ENCODE data around the gene GLP1R. TPM values are rescaled to one million over a fixed set of nuclear protein-coding genes. Genes with fewer than 3 reads are reported as not detected.
A peak's percentile ranks its signal among the peaks of the same experiment; 100 is the strongest.

Gene GLP1R
- total RNA-seq, 1 experiment from 2014 or later: 0.85 TPM

- H3K9me3 Mint-ChIP-seq: no peaks in the 10 kb centered on the region; a peak in 1 of 5 replicates
- Histone ChIP-seq H4K5ac (ENCODE audit: insufficient read length, low read depth, low read length) (no peak overlapping the region), H4K20me1 (ENCODE audit: control insufficient read depth, insufficient read depth, insufficient read length) (no peaks in the 10 kb centered on the region), H3K79me2 (ENCODE audit: insufficient read depth, low read length) (no peaks in the 10 kb centered on the region), H3K4me2 (ENCODE audit: insufficient read depth, insufficient read length, low read length) (no peak overlapping the region), H2AFZ (ENCODE audit: low read length) (no peak overlapping the region), H3K9ac (ENCODE audit: extremely low read depth, insufficient read length, low read length) (no peak overlapping the region), H3K4ac (ENCODE audit: low read depth, low read length) (no peak overlapping the region), H3K56ac (ENCODE audit: insufficient read length, low read depth, low read length) (no peak overlapping the region), H3K23me2 (ENCODE audit: insufficient read length, low read depth, low read length, poor library complexity, severe bottlenecking) (no peaks in the 10 kb centered on the region), H3K9me3 (ENCODE audit: control insufficient read depth, low read depth, low read length) (no peaks in the 10 kb centered on the region), H4K8ac (replicated peaks; ENCODE audit: insufficient read length, low read depth, low read length) (no peak overlapping the region), H3K18ac (ENCODE audit: insufficient read length, low read depth, low read length) (no peak overlapping the region), H3K14ac (ENCODE audit: insufficient read depth, low read length) (no peak overlapping the region), H2BK120ac (ENCODE audit: low read depth, low read length, poor library complexity, severe bottlenecking) (no peak overlapping the region), H2BK5ac (ENCODE audit: insufficient read length, low read length) (no peak overlapping the region), H3K23ac (ENCODE audit: insufficient read length, low read depth, low read length) (no peak overlapping the region), H3T11ph (ENCODE audit: low read length) (no peak overlapping the region), H3K4me1 (ENCODE audit: insufficient read depth, low read length) (peaks cover 2% of the 10 kb centered on the region; the same call in 1 of the 2 replicates), H2AK5ac (ENCODE audit: insufficient read length, low read length) (no peak overlapping the region), H2BK15ac (ENCODE audit: low read depth, low read length) (no peak overlapping the region), H3K79me1 (ENCODE audit: insufficient read depth, low read depth, low read length, poor library complexity, severe bottlenecking) (no peaks in the 10 kb centered on the region), H4K91ac (ENCODE audit: insufficient read length, low read depth, low read length) (no peak overlapping the region), H3K27me3 (ENCODE audit: insufficient read depth, low read length) (no peaks in the 10 kb centered on the region), H2BK12ac (ENCODE audit: insufficient read length, low read depth, low read length) (no peak overlapping the region), H2BK20ac (ENCODE audit: low read depth, low read length, poor library complexity, severe bottlenecking) (no peak overlapping the region), H3K27ac (ENCODE audit: insufficient read length, low read depth, low read length) (no peak overlapping the region)
- no peak for TF ChIP-seq CTCF (conservative IDR thresholded peaks at IDR 0.05)
- H3K36me3 Mint-ChIP-seq (ENCODE audit: insufficient read depth in 1 of 3, low read depth in 3 of 3): no peaks in the 10 kb centered on the region
- peak; percentile 6 for DNase-seq
- no CpG with 5 or more reads among the region's 17 CpGs for WGBS (ENCODE audit: extremely low coverage, insufficient read length, low lambda C conversion rate)
- H3K4me1 Mint-ChIP-seq: peaks cover 13 to 18% of the 10 kb centered on the region in 2 experiments
- H3K27ac Mint-ChIP-seq: no peak overlapping the region
- H3K27me3 Mint-ChIP-seq (ENCODE audit: low read depth): peaks cover 29% of the 10 kb centered on the region
- no peak overlapping the region for H3K4me3 Mint-ChIP-seq
These were observed 25.1 kb downstream of the GLP1R start for GRCh38 chr6:39073471-39074355.
